Measurements from ENCODE around the gene ASAH2B.
"Not testable (repeated sequence)": the region's sequence is repeated elsewhere in the genome, so short reads cannot be mapped to it uniquely, and the experiment has no call there.

DNA sequence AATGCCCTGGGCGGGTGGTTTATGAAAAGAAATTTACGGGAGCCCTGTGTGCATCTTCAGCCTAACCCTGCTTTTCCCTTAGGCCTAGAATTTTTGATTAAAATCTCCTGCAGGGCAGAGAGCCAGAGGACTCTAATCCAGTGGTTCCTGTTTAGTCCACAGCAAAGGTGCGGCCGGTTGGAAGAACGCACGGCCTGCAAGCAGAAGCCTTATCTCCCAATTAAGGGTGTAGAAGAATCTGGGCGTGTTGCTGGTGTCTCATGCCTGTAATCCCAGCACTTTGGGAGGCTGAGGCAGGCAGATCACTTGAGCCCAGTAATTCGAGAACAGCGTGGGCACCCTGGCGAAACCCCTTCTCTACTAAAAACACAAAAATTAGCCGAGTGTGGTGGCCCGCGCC is 29.5 kb upstream of the ASAH2B start:
- TF ChIP-seq, protein P1, sequence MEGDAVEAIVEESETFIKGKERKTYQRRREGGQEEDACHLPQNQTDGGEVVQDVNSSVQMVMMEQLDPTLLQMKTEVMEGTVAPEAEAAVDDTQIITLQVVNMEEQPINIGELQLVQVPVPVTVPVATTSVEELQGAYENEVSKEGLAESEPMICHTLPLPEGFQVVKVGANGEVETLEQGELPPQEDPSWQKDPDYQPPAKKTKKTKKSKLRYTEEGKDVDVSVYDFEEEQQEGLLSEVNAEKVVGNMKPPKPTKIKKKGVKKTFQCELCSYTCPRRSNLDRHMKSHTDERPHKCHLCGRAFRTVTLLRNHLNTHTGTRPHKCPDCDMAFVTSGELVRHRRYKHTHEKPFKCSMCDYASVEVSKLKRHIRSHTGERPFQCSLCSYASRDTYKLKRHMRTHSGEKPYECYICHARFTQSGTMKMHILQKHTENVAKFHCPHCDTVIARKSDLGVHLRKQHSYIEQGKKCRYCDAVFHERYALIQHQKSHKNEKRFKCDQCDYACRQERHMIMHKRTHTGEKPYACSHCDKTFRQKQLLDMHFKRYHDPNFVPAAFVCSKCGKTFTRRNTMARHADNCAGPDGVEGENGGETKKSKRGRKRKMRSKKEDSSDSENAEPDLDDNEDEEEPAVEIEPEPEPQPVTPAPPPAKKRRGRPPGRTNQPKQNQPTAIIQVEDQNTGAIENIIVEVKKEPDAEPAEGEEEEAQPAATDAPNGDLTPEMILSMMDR (IDR thresholded peaks at IDR 0.05): not testable (repeated sequence)
- not testable (repeated sequence) for TF ChIP-seq ZFX (IDR thresholded peaks at IDR 0.05; ENCODE audit: borderline replicate concordance)
